Gastrocnemius medialis (tissue), 4 donors: Measurements from ENCODE around the gene ITGA4. TPM values are rescaled to one million over a fixed set of nuclear protein-coding genes. Genes with fewer than 3 reads are reported as not detected.

ENCODE experiments used
- ATAC-seq, 2 donors: fragments of 150-250 bp; one replicate each; pipeline ENCODE4 v1.9.1; 2016
- DNase-seq, 2 donors: peaks; one replicate each; pipeline ENCODE4 v3.0.0-alpha.2; 2019
- H3K27ac ChIP-seq, 4 donors: fragments of 200-600 bp; sonication (generic); 1 replicate in 1 of 4; 2 replicates in 3 of 4; pipeline ENCODE4 v1.5.1; 2016 to 2018; ENCODE audit warnings: mild to moderate bottlenecking in 2 of 4, moderate library complexity in 1 of 4
- H3K27me3 ChIP-seq, 3 donors: fragments of 200-600 bp; sonication (generic) in 2 of 3; 1 replicate in 1 of 3; 2 replicates in 2 of 3; pipeline versions ENCODE4 v1.5.1 to v1.6.0; 2016 to 2019; ENCODE audit warnings: mild to moderate bottlenecking in 1 of 3, moderate library complexity in 1 of 3
- H3K36me3 ChIP-seq, 2 donors: fragments of 200-600 bp; sonication (generic) in 1 of 2; one replicate each; pipeline ENCODE4 v1.5.1; 2017 to 2018
- H3K4me1 ChIP-seq, 2 donors: fragments of 200-600 bp; sonication (generic) in 1 of 2; one replicate each; pipeline ENCODE4 v1.5.1; 2016 to 2017; ENCODE audit warnings: mild to moderate bottlenecking in 2 of 2
- H3K4me3 ChIP-seq, 4 donors: fragments of 200-600 bp; sonication (generic) in 3 of 4; 1 replicate in 1 of 4; 2 replicates in 3 of 4; pipeline ENCODE4 v1.5.1; 2016 to 2019; ENCODE audit warnings: mild to moderate bottlenecking in 2 of 4
- H3K9me3 ChIP-seq, 3 donors: fragments of 200-600 bp; sonication (generic) in 2 of 3; 1 replicate in 1 of 3; 2 replicates in 2 of 3; pipeline ENCODE4 v1.5.1; 2016 to 2019
- CTCF ChIP-seq, 5 experiments: fragments of 450-650 bp in 3 of 5; fragments of 200-600 bp in 2 of 5; sonication (generic) in 2 of 5; IDR thresholded peaks in 4 of 5; conservative IDR thresholded peaks in 1 of 5; 1 replicate in 4 of 5; 2 replicates in 1 of 5; pipeline ENCODE4 v1.5.1; 2016 to 2019; ENCODE audit warnings: antibody characterized with exemption in 5 of 5, mild to moderate bottlenecking in 3 of 5, moderate library complexity in 3 of 5
- POLR2A ChIP-seq, 2 donors: fragments of 450-650 bp; IDR thresholded peaks; one replicate each; pipeline ENCODE4 v1.6.1; 2017; ENCODE audit warnings: antibody characterized with exemption in 2 of 2, mild to moderate bottlenecking in 2 of 2, moderate library complexity in 2 of 2
- in situ Hi-C, 4 donors: fragments of 200-750 bp; cut with MboI; loops; one replicate each; pipeline versions ENCODE4 v1.15.0 to v1.8.0; 2017; ENCODE audit warnings: low sequenced_read_pairs in 4 of 4
- intact Hi-C: fragments of 100-400 bp; cut with DNase I; formaldehyde crosslinking; loops from one replicate; pipeline ENCODE4 v1.15.1; 2023; ENCODE audit warnings: low total_unique reads
- total RNA-seq, 4 donors: library from RNA; depleted of rRNA; stranded (reverse); fragments of >200 nt; gene quantifications; one replicate each; pipeline versions ENCODE4 v1.1.0 to v1.2.3, GENCODE V29; 2016

ITGA4 gene
- total RNA-seq = under 1 TPM in 3 of 4 donors, not detected in 1; 0.47 to 0.61 (median 0.55) TPM

- Histone ChIP-seq H3K4me3 (peak within 1 kb of the TSS; percentile 30 to 52 (median 46)), H3K27ac (no peak within 1 kb of the TSS), H3K4me1 (no peaks in the 10 kb centered on the region), H3K9me3 (no peaks in the 10 kb centered on the region), H3K36me3 (no peaks in the 10 kb centered on the region), H3K27me3 (peaks cover 15 to 25% (median 19%) of the 10 kb centered on the region in 3 donors)
- peak in 1 of 5 experiments; percentile 22 for TF ChIP-seq CTCF (IDR thresholded peaks at IDR 0.05 in 4 of 5, conservative IDR thresholded peaks at IDR 0.05 in 1 of 5)
- no peak for TF ChIP-seq POLR2A (IDR thresholded peaks at IDR 0.05)
- in situ Hi-C loops = loop anchor here (25.0 kb wide), 2 partner anchors 345 to 1345 kb away; no protein-coding TSS in a partner anchor
- peak; percentile 2 to 17 for DNase-seq
- no peak for ATAC-seq
- intact Hi-C loops = no loop called here
These were observed at the start of gene ITGA4 for GRCh38 chr2:181457121-181457740. Gene ITGA4 (plus strand): TSS chr2:181457386. CDS start chr2:181457655, 269 bp downstream.

- in situ Hi-C loops = no loop called here
- TF ChIP-seq CTCF (IDR thresholded peaks at IDR 0.05 in 4 of 5, conservative IDR thresholded peaks at IDR 0.05 in 1 of 5) = no peak
- TF ChIP-seq POLR2A (IDR thresholded peaks at IDR 0.05) = no peak
- Histone ChIP-seq H3K4me1 (no peaks in the 10 kb centered on the region), H3K27ac (no peak overlapping the region), H3K4me3 (no peak overlapping the region), H3K36me3 (no peaks in the 10 kb centered on the region), H3K27me3 (no peaks in the 10 kb centered on the region), H3K9me3 (no peaks in the 10 kb centered on the region)
- ATAC-seq (no peak), DNase-seq (no peak)
- intact Hi-C loops = no loop called here
These were observed 48.3 kb upstream of the ITGA4 start for GRCh38 chr2:181408861-181409260.

- DNase-seq (no peak), ATAC-seq (no peak)
- H3K4me3 ChIP-seq = no peak overlapping the region
- no peaks in the 10 kb centered on the region for H3K9me3 ChIP-seq
- intact Hi-C loops = no loop called here
- no peaks in the 10 kb centered on the region for H3K27me3 ChIP-seq
- no peak overlapping the region for H3K27ac ChIP-seq
- H3K4me1 ChIP-seq = no peaks in the 10 kb centered on the region
- TF ChIP-seq CTCF (IDR thresholded peaks at IDR 0.05 in 4 of 5, conservative IDR thresholded peaks at IDR 0.05 in 1 of 5) = no peak
- in situ Hi-C loops = no loop called here
- H3K36me3 ChIP-seq = no peaks in the 10 kb centered on the region
These were observed 45.9 kb upstream of the ITGA4 start for GRCh38 chr2:181411105-181411849.

- H3K4me3 ChIP-seq = no peak overlapping the region
- H3K4me1 ChIP-seq = no peaks in the 10 kb centered on the region
- intact Hi-C loops (no loop called here), in situ Hi-C loops (no loop called here)
- DNase-seq (no peak), ATAC-seq (no peak)
- H3K36me3 ChIP-seq = no peaks in the 10 kb centered on the region
- TF ChIP-seq CTCF (IDR thresholded peaks at IDR 0.05 in 4 of 5, conservative IDR thresholded peaks at IDR 0.05 in 1 of 5) = no peak
- no peak for TF ChIP-seq POLR2A (IDR thresholded peaks at IDR 0.05)
- no peaks in the 10 kb centered on the region for H3K27me3 ChIP-seq
- H3K27ac ChIP-seq = no peak overlapping the region
- no peaks in the 10 kb centered on the region for H3K9me3 ChIP-seq
These were observed 37.9 kb upstream of the ITGA4 start for GRCh38 chr2:181419129-181419855.
